Stimulated activated CD4-positive, alpha-beta T cell treated with anti-CD3 and anti-CD28 coated beads, Interleukin-1b, Interleukin-23, amount 100 ng/mL, for 24 hours (primary cell): Measurements from ENCODE around the gene MYO10.

Experiments used
- DNase-seq, 4 experiments: peaks; one replicate each; pipeline ENCODE4 v3.0.0-alpha.2; 2020; ENCODE audit warnings: low read depth in 4 of 4, low spot score in 1 of 4

The MYO10 gene

DNA sequence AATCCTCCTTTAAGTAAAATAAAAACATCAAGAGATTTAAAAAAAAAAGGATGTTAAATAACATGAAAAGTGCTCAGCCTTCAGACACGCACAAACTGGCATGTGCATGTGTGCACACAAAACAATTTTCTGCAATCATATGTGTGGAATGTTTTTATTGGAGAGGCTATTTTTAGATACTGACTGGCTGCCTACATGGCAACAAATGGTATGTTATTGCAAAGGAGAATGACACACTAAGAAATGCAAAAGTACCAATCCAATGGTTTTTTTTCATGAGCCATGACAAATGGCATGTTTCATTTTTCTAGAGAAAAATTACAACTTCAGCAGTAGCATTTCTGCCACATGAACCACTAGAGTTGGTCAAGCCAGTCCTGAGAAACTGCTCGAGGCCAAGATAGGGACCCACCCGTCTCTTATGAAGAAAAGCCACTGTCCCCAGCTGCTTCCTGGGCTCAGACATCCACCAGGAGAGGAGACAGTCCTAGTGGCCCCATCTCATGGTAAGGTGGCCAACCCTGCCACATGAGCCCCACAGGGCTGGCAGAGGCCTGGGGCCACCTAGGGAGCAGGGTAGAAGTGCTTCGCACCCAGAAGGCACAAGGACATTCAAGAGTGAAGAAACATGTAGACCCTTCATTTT lies 116.4 kb downstream of the MYO10 start:
- no peak for DNase-seq

DNA sequence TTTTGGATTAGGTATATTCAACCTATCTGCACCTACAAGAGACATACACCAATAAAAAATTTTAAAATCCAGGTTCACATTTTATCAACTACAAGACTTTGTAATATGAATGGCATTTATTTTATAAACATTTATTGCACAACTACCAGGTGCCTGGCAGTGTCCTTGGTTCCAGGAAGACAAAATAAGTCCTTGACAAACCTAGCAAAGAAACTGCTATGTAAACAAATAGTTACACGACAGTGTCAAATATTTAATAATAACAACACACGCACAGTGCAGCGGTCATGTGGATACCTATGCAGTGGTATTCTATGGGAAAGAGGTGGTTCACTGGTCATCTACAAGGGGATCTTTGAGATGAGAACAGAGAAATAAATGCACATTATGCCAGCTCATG lies 120.7 kb downstream of the MYO10 start:
- DNase-seq, result no peak

DNA sequence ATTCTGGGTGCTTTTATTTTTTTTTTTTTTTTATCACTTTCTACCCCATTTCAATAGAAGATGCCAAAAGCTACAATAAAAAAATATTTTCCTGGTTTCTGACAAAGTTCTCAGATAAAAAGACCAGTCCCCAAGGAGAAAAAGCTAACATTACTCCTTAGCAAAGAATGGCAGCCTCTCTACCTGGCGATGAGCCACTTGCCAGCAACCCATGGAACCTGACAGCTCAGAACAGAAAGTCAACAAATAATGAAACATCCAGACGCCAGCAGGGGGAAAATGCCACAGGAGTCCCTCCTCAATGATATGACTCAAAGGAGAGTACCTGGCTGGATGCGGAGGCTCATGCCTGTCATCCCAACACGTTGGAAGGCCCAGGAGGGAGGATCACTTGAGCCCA lies 123.2 kb downstream of the MYO10 start:
- DNase-seq, result no peak

DNA sequence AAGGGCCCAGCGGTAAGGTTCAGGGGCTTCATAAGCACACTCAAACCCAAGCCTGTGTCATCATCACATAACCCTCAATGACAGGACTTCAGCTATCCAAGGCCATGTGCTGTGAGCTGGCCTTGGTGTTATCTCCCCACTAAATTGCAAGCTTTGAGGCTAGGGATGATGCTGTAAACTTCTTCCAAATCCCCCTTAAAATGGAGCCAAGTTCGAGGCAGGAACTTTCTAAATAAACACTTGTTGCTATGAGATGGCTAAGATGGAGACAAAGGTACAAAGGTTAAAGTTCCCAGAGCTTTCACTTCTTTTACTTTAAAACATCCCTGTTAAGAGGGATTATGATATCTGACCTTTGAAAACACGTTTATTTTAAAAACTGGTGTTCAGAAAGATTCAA lies 123.6 kb downstream of the MYO10 start:
- no peak for DNase-seq

DNA sequence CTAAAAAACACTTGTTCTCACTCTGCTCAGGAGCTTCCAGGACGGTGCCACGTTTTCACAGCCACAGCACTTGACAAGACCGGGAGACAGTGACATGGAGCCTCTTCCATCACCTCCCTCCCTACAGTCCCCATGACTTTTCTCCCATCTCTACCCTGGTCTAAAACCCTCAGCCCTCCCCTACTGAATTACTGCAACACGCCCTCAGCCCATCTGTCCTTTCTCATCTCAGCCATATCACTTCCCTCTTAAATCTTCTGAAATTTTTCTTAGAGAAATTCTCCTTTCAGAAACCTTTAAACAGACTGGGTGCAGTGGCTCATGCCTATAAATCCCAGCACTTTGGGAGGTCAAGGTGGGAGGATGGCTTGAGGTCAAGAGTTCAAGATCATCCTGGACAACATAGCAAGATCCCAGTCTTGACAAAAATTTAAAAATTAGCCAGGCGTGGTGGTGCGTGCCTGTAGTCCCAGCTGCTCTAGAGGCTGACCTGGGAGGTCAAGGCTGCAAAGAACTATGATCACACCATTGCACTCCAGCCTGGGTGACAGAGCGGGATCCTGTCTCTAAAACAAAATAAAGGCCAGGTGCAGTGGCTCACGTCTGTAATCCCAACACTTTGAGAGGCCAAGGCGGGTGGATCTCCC lies 125.8 kb downstream of the MYO10 start:
- DNase-seq, result no peak

DNA sequence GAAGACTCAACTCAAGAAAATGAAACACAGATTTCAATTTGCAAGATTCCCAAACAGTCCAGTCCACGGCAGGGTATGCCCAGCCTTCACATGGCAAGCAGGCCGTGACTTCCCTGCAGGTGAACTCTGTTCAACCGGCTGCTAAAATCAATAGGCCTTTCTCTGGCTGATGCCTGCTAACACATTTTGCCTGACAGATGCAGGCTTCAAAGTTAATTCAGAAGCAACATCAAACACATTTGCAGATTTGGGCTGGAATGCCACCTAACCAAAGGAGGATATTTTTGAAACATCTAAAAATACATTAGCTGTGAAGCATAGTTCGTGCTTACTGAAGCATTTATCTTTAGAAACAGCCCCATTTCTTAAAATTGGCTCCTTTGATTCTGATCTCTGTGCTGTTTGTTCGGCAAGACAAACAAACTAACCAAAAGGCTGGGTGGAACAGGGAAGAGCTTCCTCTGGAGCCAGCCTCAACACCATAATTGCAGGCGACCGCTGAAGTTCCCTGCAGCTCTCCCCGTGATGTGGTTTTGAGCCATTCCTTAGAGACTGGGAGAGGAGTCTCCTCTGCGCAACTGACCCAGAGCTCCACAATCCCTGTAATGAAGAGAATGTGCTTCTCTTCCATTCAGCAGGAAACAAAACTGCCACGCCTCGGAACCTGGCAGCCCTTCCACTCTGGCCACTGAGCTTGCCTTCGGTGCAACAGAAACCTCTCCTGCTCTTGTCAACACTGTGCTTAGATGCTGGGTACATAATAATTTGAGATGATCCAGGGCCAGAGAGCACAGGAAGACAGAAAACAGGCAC lies 126.5 kb downstream of the MYO10 start:
- no peak for DNase-seq

DNA sequence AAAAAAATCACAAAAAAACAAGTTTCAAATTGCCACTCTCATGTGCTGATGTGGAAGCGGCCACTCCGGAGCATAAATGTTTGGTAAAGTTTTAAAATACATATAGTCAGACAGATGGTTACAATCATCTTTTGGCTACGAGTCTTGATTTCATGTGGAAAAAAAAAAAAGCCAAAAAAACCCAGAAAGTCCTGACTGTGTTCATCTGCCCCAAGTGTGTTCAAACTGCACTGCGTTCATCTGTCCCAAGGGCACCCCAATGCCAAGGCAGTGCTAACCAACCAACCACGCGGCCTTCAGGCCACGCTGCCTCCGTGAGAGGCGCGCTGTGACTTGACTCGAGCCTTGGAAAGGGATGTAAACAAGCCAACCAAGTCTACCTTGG lies 127.1 kb downstream of the MYO10 start:
- DNase-seq, result no peak

DNA sequence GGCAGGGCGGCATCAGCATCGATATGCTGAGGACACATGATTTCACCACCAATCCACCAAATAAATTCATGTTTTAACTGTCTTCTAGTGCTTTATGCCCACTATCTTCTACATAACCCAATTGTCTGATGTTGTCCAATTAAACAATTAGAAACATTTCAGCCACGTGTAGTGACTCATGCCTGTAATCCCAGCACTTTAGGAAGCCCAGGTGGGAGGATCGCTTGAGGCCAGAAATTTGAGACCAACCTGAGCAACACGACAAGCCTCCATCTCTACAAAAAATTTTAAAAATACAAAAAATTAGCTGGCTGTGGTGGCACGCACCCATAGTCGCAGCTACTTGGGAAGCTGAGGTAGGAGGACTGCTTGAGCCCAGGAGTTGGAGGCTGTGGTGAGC lies 128.1 kb downstream of the MYO10 start:
- DNase-seq, result no peak

DNA sequence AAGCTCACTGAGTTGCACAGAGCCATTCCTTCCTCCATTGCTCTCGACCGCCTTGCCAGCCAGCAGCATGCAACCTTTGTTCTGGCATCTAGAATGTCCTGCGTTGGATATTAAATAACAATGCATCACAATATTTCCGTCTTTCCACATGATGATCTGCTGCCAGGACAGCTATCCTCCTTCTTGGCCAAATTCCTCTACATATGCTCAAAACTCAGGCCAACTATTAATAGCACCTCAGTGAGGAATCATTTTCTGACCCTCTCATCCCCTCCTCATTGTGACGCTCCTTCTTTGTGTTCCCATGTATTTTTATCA lies 128.6 kb downstream of the MYO10 start:
- DNase-seq, result no peak

DNA sequence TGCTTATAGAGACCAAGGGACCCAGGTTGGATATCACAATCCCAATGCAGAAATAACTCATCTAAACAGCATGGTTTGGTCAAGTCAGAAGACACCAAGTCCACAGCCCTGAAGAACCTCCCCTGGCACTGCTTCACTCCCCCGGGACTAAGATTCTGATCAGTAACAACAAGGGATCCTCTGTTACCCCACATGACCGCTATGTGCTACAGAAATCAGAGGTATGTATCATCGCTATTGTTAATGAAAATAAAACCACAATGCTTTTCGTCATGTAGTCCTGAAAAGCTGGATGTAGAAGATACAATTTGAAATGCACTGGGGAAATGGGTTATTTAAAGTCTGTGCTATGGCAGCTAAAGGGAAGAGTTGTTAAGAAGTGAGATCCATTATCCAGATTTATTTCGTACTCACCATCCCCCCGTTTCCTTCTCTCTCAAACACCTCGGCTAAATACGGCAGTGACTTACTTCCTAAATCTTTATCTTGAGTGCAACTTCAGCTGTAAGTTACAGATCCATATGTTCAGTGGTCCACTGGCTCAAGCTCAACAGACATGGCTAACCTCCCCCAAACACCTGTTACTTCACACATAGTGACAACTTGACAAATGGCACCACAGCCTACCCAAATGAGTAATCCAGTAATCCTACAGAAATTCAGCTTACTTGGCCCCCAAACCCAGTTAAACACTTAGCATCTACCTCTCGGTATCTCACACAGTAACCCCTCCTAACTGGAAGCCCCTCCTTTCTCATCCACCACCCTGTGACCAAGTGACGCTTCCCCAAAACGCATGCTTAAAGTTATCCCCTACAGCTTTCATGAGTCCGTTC lies 129.2 kb downstream of the MYO10 start:
- no peak for DNase-seq

DNA sequence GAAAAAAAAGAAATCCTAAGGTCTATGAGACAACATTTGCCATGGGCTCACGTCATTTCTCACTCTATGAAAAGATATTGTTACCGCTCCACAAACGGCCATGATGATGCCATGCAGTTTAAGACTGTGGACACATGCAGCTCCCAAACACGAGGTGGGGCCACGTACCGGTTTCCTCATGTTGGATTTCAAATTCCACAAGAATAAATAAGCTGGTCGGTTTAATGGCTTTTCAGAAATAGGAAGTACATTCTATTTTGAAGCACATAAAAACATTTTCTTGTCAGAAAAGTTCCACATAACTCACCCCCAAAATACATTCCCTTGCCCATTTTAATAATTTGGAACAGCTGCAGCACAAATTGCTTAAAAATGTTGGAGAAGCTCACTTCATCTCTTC lies 130.6 kb downstream of the MYO10 start:
- no peak for DNase-seq

DNA sequence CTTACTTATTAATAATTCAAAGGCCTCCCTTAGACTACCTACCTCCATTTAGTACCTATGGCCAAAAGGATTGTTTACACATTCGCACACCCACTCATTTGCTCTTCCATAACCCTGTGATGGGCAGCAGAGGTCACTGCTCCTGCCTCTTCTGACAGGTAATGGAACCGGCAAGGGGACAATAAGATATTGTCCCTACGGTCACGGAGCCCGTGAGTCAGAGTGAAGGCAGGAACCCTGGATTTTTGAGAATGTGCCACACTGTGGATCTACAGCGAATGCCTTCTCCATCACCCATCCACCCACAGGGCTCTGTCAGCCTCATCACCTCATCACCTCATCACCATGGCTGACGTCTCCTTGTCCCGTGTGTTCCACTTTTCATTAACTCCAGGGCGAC lies 132.3 kb downstream of the MYO10 start:
- no peak for DNase-seq

DNA sequence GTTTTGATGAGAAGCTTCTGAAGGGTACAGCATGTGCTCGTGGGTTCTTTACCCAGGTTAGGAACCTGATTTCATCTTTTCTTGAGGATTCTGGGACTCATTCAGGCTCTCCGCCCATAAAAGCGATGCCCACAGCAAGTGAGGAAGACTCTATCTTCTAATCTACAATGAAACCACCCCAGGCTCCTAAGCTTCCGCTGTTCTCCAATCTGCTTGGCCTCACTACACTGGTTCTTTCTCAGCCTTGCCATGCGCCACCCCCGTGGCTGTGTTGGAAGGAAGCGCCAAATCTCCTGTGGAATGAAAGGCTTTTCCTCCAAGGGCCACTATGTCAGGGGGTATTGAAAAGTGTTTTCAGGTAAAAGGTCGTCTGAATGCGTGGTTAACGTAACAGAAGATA lies 135.6 kb downstream of the MYO10 start:
- no peak for DNase-seq

DNA sequence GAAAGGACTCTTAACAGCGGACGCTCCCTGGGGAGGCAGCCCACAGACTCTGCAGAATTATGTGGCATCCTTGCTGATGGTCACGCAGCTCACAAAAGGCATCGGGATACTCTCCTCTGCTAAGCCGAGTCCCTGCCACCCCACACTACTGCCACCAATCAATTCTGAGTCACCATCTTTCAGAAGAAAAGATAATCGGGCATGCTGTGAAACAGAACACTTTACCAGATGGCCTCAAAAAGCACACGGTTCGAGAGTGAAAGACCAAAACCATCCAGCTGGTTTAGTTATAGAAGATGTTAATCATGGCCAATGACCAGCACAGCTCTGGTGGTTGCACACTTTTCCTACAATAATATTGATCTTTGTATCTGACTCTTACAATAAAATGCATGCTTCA lies 136.3 kb downstream of the MYO10 start:
- DNase-seq, result no peak

DNA sequence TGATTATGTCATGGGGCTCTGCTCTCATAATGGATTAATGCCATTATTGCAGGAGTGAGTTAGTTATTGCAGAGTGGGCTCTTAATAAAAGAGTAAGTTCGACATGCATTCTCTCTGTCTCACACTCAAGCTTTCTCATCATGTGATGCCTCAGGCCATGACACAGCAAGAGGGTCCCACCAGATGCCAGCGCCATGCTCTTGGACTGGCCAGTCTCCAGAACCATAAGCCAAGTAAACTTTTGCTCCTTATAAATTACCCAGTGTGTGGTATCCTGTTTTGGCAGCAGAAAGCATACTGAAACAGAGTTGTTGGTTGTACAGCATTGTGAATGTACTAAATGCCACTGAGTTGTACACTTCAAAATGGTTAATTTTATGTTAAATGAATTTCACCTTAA lies 138.1 kb downstream of the MYO10 start:
- no peak for DNase-seq

DNA sequence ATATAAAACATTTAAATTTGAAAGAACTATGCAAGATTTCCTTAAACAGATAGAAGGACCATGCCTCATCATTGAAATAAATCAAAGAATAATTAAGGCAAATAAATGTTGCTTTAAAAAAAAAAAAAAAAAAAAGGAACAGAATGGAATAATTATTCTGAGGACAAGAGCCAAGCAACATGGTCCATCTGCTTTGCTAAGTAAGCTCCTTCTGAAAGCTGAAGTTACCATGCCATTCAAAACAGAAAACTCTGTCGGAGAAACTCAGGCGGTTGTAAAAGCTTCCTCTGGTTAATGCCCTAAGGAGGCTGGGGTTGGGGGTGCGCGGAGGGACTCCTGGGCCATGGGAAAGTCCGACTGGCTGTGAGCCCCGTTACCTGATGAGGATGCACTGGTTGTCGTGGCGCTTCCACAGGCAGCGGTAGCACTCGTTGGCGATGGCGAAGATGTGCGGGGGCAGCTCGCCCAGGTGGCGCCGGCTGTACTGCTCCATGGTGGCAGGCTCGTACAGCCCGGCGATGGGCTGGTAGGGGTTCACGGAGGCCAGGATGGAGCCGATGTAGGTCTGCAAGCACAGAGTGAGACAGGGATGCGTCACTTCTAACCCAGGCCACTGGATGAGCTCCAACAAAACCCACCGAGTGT lies 141.7 kb downstream of the MYO10 start:
- no peak for DNase-seq

DNA sequence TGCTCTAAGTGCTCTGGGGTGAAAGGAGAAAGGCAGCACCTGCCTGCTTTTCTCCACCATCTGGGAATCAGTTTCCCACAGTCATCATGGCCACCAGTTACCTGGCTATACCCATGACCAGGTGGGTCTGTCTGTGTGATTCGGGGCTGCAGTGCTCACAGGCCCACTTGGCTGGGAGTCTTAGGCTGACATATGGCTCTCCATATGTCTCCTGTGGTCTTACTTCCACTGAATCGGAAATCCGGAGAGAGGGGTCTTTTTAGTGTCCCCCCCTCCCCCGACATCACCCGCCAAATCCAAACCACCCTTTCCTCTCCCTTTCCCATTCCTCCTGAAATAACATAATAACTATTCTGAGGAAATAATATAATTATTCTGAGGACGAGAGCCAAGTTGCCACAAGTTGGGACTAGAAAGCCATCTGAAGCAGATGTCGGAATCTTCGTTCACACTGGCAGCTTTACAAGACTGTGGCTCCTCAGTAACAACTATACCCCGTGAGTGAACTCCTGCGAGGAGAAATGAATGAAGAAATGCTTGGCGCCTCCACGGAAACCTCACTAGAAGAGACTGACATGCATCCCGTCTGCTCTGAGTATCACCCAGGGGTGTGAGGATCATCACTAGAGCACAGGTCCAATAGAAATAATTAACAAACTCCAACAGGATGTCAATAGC lies 143.4 kb downstream of the MYO10 start:
- no peak for DNase-seq

DNA sequence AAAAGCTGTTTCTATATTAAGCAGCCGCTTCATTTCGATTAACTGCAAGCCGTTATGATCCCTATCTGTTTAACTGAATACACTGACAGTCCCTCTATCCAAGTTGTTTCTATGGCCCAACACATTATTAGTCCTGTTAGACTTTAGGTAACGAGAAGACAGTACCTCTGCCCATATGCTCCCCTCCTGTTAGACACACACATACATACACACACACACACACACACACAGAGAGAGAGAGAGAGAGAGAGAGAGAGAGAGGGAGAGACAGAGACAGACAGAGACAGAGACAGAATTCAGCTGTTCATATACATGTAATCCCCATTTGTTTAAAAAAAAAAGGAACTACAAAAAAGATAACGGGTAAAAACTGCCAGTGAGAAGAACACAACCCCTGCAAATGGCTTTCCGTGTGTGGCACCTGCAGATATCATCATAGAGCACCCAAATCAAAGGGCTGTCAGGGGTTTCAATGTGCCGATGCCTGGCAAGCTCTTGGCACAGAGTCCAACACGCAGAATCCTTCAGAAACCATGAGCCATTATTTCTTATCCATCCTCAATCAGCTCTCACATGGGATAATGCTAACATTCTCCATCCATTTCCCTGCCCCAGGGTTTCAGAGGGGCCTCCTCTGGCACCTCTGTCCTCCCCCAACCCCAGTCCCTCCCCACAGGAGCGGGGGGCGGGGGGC lies 144.0 kb downstream of the MYO10 start:
- no peak for DNase-seq

DNA sequence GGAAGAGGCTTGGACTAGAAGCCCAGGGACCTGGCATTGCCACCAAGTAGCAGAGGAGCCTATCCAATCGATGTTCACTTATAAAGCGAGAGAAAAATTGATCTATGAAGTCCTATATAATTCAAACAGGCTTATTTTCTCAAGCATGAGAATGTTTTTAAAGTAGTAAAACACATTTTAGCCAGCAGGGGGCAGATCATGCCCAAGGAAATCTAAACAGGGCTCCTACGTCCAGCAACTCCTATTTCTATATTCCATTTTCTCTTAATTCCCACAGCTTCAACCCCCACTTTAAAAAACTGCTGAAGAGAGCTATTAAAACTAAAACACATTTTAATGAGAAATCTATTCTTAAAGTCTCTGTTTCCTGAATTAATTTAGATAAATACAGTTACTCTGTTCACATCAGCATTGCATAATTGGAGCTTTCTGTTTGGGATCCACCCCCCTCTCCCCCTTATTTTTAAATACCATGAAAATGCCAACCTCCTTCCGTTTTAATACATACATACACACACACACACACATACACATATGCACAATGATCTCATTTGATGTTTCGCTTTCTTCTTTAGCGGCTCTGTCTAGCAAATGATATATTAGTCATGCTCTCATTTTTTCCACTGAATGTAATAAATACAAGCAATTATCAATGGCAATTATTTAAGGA lies 144.9 kb downstream of the MYO10 start:
- DNase-seq, result no peak

DNA sequence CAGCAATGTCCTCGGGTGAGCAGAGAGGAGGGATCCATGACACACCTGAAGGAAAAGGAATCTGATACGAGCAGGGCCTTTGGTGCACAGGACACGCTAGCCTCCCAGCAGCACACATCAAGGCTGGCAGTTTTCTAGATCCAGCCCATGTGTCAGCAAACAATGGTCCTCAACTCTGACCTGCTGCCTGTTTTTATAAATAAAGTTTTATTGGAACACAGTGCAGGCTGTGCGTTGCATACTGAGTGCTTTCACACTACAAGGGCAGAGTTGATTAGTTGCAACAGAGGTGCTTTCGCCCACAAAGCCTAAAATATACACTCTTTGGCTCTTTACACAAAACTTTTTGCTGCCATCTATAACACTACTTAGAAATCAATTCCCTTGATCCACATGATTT lies 147.1 kb downstream of the MYO10 start:
- no peak for DNase-seq
